HEK293 (cell line): ENCODE data around the gene SAV1.

Experiments
- BCL6B ChIP-seq: fragments of 450-650 bp; formaldehyde crosslinking; IDR thresholded peaks from 2 replicates; pipeline ENCODE4 v1.5.1; 2017; ENCODE audit warnings: missing biosample characterization, missing genetic modification characterization
- CTCF ChIP-seq: fragments of 450-650 bp; formaldehyde crosslinking; IDR thresholded peaks from 2 replicates; pipeline ENCODE4 v1.5.1; 2016; ENCODE audit warnings: missing biosample characterization, missing genetic modification characterization
- FEZF1 ChIP-seq: fragments of 450-650 bp; formaldehyde crosslinking; IDR thresholded peaks from 2 replicates; pipeline ENCODE4 v1.5.1; 2016; ENCODE audit warnings: missing biosample characterization, missing genetic modification characterization
- HOXA7 ChIP-seq: sonication (generic); formaldehyde crosslinking; IDR thresholded peaks from 2 replicates; pipeline ENCODE4 v1.8.1; 2022; ENCODE audit warnings: missing genetic modification reagents, borderline replicate concordance
- REST ChIP-seq: fragments of 450-650 bp; formaldehyde crosslinking; IDR thresholded peaks from 2 replicates; pipeline ENCODE4 v1.5.1; 2016; ENCODE audit warnings: missing biosample characterization, missing genetic modification characterization
- YY1 ChIP-seq: fragments of 450-650 bp; formaldehyde crosslinking; IDR thresholded peaks from 2 replicates; pipeline ENCODE4 v1.5.1; 2018; ENCODE audit warnings: missing biosample characterization, missing genetic modification characterization
- ZBTB26 ChIP-seq: fragments of 450-650 bp; formaldehyde crosslinking; optimal IDR thresholded peaks from 2 replicates; pipeline ENCODE3; 2016; ENCODE audit warnings: missing biosample characterization, mild to moderate bottlenecking, missing genetic modification characterization
- ZBTB8A ChIP-seq: fragments of 450-650 bp; formaldehyde crosslinking; IDR thresholded peaks from 2 replicates; pipeline ENCODE4 v1.5.1; 2016; ENCODE audit warnings: missing biosample characterization, missing genetic modification characterization
- ZNF174 ChIP-seq: fragments of 450-650 bp; formaldehyde crosslinking; IDR thresholded peaks from 2 replicates; pipeline ENCODE4 v1.5.0; 2017; ENCODE audit warnings: missing biosample characterization, mild to moderate bottlenecking, missing genetic modification characterization
- ZNF18 ChIP-seq: fragments of 450-650 bp; formaldehyde crosslinking; IDR thresholded peaks from 2 replicates; pipeline ENCODE4 v1.5.1; 2016; ENCODE audit warnings: missing biosample characterization, missing genetic modification characterization
- ZNF416 ChIP-seq: fragments of 450-650 bp; formaldehyde crosslinking; IDR thresholded peaks from 2 replicates; pipeline ENCODE4 v1.5.1; 2016; ENCODE audit warnings: missing biosample characterization, missing genetic modification characterization

GRCh38 chr14:50688875-50689274 lies 20.8 kb upstream of the SAV1 start:
- TF ChIP-seq FEZF1 (tag by site-specific recombination) (no peak), REST (no peak), CTCF (tag by site-specific recombination) (no peak; the same call in 1 of the 2 replicates), ZNF416 (no peak), ZBTB26 (tag by site-specific recombination) (no peak), BCL6B (tag by site-specific recombination) (no peak), ZNF18 (tag by site-specific recombination) (no peak), HOXA7 (CRISPR knock-in tag) (no peak), ZBTB8A (no peak), ZNF174 (tag by site-specific recombination) (no peak), YY1 (tag by site-specific recombination) (no peak)
